CD4-positive, alpha-beta T cell (primary cell): ENCODE results near the gene SART1. TPM values are rescaled to one million over a fixed set of nuclear protein-coding genes. Genes with fewer than 3 reads are reported as not detected.

Source experiments
- ATAC-seq: fragments of 200-7000 bp; cut with Tn5 transposase; one replicate; pipeline ENCODE4 v1.10.0; 2022; ENCODE audit warnings: mild to moderate bottlenecking; ENCODE audit not compliant: poor library complexity
- CTCF ChIA-PET: fragments of 350-600 bp; sonication (Branson Sonifier 250); formaldehyde crosslinking; loops from one replicate; lab custom pipeline; 2021; ENCODE audit warnings: antibody characterized with exemption, inconsistent platforms; lab: Charles Lee
- POLR2A ChIA-PET: fragments of 350-600 bp; sonication (Branson Sonifier 250); formaldehyde crosslinking; loops from one replicate; lab custom pipeline; 2021; ENCODE audit warnings: antibody characterized with exemption, inconsistent platforms; lab: Charles Lee
- DNase-seq, 14 experiments: peaks; one replicate each; pipeline ENCODE4 v3.0.0-alpha.2; 2013 to 2020; ENCODE audit warnings: mixed read lengths in 2 of 14
- H3K27ac ChIP-seq, 2 donors: one replicate each; pipeline versions ENCODE4 v1.5.1 to v1.7.0; 2013; ENCODE audit warnings: low read length in 2 of 2, low read depth in 1 of 2, mild to moderate bottlenecking in 1 of 2
- H3K27me3 ChIP-seq, 2 experiments: 1 replicate in 1 of 2; 2 replicates in 1 of 2; pipeline versions ENCODE4 v1.6.1 to v1.7.0; 2013; ENCODE audit warnings: low read length in 2 of 2, control low read depth in 1 of 2, mild to moderate bottlenecking in 1 of 2, moderate library complexity in 1 of 2; ENCODE audit not compliant: insufficient read depth in 2 of 2, control insufficient read depth in 1 of 2
- H3K36me3 ChIP-seq: one replicate; pipeline ENCODE4 v1.6.1; 2013; ENCODE audit warnings: low read length, control low read depth; ENCODE audit not compliant: insufficient read depth
- H3K4me1 ChIP-seq: one replicate; pipeline ENCODE4 v1.6.1; 2013; ENCODE audit warnings: low read length, control low read depth; ENCODE audit not compliant: insufficient read depth
- H3K4me3 ChIP-seq: one replicate; pipeline ENCODE4 v1.5.1; 2013; ENCODE audit warnings: mild to moderate bottlenecking, low read length, moderate library complexity
- H3K9me3 ChIP-seq, 2 experiments: 1 replicate in 1 of 2; 2 replicates in 1 of 2; pipeline versions ENCODE4 v1.6.1 to v1.7.0; 2013; ENCODE audit warnings: low read length in 2 of 2, mild to moderate bottlenecking in 2 of 2, control low read depth in 1 of 2, moderate library complexity in 1 of 2; ENCODE audit not compliant: control insufficient read depth in 1 of 2, insufficient read depth in 1 of 2
- H3K27ac Mint-ChIP-seq: one replicate; pipeline ENCODE4 v1.8.0; 2020; ENCODE audit warnings: mixed read lengths
- H3K27me3 Mint-ChIP-seq: one replicate; pipeline ENCODE4 v1.8.0; 2021; ENCODE audit warnings: mixed read lengths
- H3K36me3 Mint-ChIP-seq: one replicate; pipeline ENCODE4 v1.8.0; 2021; ENCODE audit warnings: low read depth, mixed read lengths
- H3K4me1 Mint-ChIP-seq: one replicate; pipeline ENCODE4 v1.8.0; 2021; ENCODE audit warnings: low read depth, mixed read lengths
- H3K4me3 Mint-ChIP-seq: one replicate; pipeline ENCODE4 v1.8.0; 2020; ENCODE audit warnings: mild to moderate bottlenecking, mixed read lengths
- H3K9me3 Mint-ChIP-seq: one replicate; pipeline ENCODE4 v1.8.0; 2020; ENCODE audit warnings: mixed read lengths
- intact Hi-C, 2 experiments: fragments of 100-400 bp; cut with DNase I in 1 of 2; cut with micrococcal nuclease in 1 of 2; formaldehyde crosslinking; loops; one replicate each; pipeline versions ENCODE4 v1.15.1 to v1.9.0; 2023 to 2025; cut with DNase I, micrococcal nuclease
- total RNA-seq, 174 experiments: library from RNA in 2 of 174; stranded (reverse) in 2 of 174; gene quantifications; one replicate each; pipeline ENCODE4 v1.2.3 and lab custom pipeline; 2021 to 2026
- TF ChIP-seq, protein P1 (sequence below): fragments of 200-600 bp; IDR thresholded peaks from one replicate; pipeline ENCODE4 v1.8.0; 2022; ENCODE audit warnings: antibody characterized with exemption, mild to moderate bottlenecking

SART1 gene
- total RNA-seq, 2 experiments from 2014 or later = 78.6 to 80.2 TPM

DNA sequence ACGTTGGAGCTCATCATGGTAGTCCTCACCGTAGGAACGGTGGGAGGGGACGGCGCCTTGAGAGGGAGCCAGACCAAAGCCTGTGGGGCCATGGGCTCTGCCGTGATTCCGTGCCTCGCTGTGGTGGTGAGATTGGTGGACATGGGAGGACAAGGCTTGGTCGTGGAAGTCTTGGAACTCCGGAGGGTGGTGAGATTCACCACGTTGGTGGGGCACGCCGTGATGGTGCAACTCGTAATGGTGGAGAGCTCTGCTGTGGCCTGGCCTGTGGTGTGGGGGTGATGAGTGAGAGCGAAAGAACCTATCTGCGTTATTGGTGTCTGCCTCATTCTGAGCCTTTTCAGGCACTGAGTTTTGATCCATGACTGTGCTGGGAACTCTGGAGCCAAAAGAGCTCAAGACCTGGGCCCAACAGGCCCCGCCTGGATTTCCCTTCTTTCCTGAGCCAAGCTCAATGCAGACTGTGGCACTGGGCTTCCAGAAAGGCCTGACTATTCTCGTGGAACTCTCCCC, 64.5 kb downstream of the SART1 start, which contains the start of gene CATSPER1:
Gene CATSPER1, minus strand, starts transcription at position 463 of the 513 bp plus-strand sequence. Its CDS starts 100 bp downstream, at position 363.
- H3K36me3 Mint-ChIP-seq = no peaks in the 10 kb centered on the region

More for the DNA sequence above, 64.5 kb downstream of the SART1 start, which contains the start of gene CATSPER1:
- intact Hi-C loops = no loop called here
- Mint-ChIP-seq H3K9me3 (no peaks in the 10 kb centered on the region), H3K4me1 (peaks cover 5% of the 10 kb centered on the region), H3K27ac (no peak within 1 kb of the TSS), H3K27me3 (peaks cover 7% of the 10 kb centered on the region), H3K4me3 (no peak within 1 kb of the TSS)
- ATAC-seq = no peak
- no peaks in the 10 kb centered on the region for H3K9me3 ChIP-seq
- DNase-seq = no peak
- no peak within 1 kb of the TSS for H3K4me3 ChIP-seq
- TF ChIP-seq, protein P1, sequence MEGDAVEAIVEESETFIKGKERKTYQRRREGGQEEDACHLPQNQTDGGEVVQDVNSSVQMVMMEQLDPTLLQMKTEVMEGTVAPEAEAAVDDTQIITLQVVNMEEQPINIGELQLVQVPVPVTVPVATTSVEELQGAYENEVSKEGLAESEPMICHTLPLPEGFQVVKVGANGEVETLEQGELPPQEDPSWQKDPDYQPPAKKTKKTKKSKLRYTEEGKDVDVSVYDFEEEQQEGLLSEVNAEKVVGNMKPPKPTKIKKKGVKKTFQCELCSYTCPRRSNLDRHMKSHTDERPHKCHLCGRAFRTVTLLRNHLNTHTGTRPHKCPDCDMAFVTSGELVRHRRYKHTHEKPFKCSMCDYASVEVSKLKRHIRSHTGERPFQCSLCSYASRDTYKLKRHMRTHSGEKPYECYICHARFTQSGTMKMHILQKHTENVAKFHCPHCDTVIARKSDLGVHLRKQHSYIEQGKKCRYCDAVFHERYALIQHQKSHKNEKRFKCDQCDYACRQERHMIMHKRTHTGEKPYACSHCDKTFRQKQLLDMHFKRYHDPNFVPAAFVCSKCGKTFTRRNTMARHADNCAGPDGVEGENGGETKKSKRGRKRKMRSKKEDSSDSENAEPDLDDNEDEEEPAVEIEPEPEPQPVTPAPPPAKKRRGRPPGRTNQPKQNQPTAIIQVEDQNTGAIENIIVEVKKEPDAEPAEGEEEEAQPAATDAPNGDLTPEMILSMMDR = no peak
- ChIA-PET POLR2A (no interaction called here), CTCF (no interaction called here)
- H3K4me1 ChIP-seq = peaks cover 18% of the 10 kb centered on the region
- no peaks in the 10 kb centered on the region for H3K36me3 ChIP-seq
- no peaks in the 10 kb centered on the region for H3K27me3 ChIP-seq
- no peak within 1 kb of the TSS for H3K27ac ChIP-seq

Other genes starting within 250 kb of the SART1 start
- 10 to 100 TPM; 90.9 to 99.6 TPM for gene KAT5, start 249.5 kb upstream of the SART1 start, total RNA-seq
- 10 to 100 TPM; 25.3 to 25.9 TPM for gene RNASEH2C, start 240.9 kb upstream of the SART1 start, total RNA-seq
- gene AP5B1, start 180.8 kb upstream of the SART1 start, total RNA-seq = 10 to 100 TPM; 12.7 to 12.8 TPM
- gene OVOL1, start 174.7 kb upstream of the SART1 start, total RNA-seq = under 1 TPM; 0.20 to 0.52 TPM
- under 1 TPM; 0.33 to 0.61 TPM for gene SNX32, start 127.8 kb upstream of the SART1 start, total RNA-seq
- gene CFL1, start 103.6 kb upstream of the SART1 start, total RNA-seq = 100 to 1,000 TPM; 322 to 331 TPM
- 10 to 100 TPM; 37.7 to 39.2 TPM for gene MUS81, start 101.3 kb upstream of the SART1 start, total RNA-seq
- 1 to 10 TPM; 5.2 to 5.9 TPM for gene EFEMP2, start 88.9 kb upstream of the SART1 start, total RNA-seq
- gene CTSW, start 81.9 kb upstream of the SART1 start, total RNA-seq = 10 to 100 TPM; 20.6 to 21.6 TPM
- gene FIBP, start 73.3 kb upstream of the SART1 start, total RNA-seq = 10 to 100 TPM; 19.1 to 19.9 TPM
- gene CCDC85B, start 71.1 kb upstream of the SART1 start, total RNA-seq = 10 to 100 TPM; 23.1 to 25.8 TPM
- gene FOSL1, start 61.3 kb upstream of the SART1 start, total RNA-seq = 1 to 10 TPM; 1.8 to 2.2 TPM
- gene C11orf68, start 42.7 kb upstream of the SART1 start, total RNA-seq = 10 to 100 TPM; 13.7 to 13.8 TPM
- 10 to 100 TPM; 58.6 to 59.1 TPM for gene DRAP1, start 42.3 kb upstream of the SART1 start, total RNA-seq
- not detected for gene TSGA10IP, start 16.3 kb upstream of the SART1 start, total RNA-seq
- gene EIF1AD, start 40.4 kb downstream of the SART1 start, total RNA-seq = 10 to 100 TPM; 88.2 to 94.1 TPM
- gene BANF1, start 40.8 kb downstream of the SART1 start, total RNA-seq = 10 to 100 TPM; 21.3 to 22.3 TPM
- not detected for gene CST6, start 50.3 kb downstream of the SART1 start, total RNA-seq
- gene CATSPER1, start 64.7 kb downstream of the SART1 start, total RNA-seq = not detected
- gene GAL3ST3, start 87.4 kb downstream of the SART1 start, total RNA-seq = not detected
- 100 to 1,000 TPM; 182 to 196 TPM for gene SF3B2, start 90.6 kb downstream of the SART1 start, total RNA-seq
- gene PACS1, start 108.5 kb downstream of the SART1 start, total RNA-seq = 100 to 1,000 TPM; 179 to 183 TPM